Osteoblast (primary cell): Measurements from ENCODE around the gene TXNL4A. TPM values are rescaled to one million over a fixed set of nuclear protein-coding genes. Genes with fewer than 3 reads are reported as not detected.

Experiments used
- DNase-seq: peaks from one replicate; pipeline ENCODE4 v3.0.0; 2011; ENCODE audit warnings: low spot score, mixed read lengths; ENCODE audit not compliant: insufficient read length; ENCODE audit errors: missing footprints
- H2AFZ ChIP-seq: 2 replicates; pipeline ENCODE4 v1.6.0; 2011; ENCODE audit warnings: mild to moderate bottlenecking, low read length
- H3K27ac ChIP-seq: 2 replicates; pipeline ENCODE4 v1.5.1; 2011; ENCODE audit warnings: mild to moderate bottlenecking, low read depth, low read length, moderate library complexity
- H3K27me3 ChIP-seq: 2 replicates; pipeline ENCODE4 v1.6.0; 2012; ENCODE audit warnings: mild to moderate bottlenecking, control low read depth, inconsistent platforms, low read length, moderate library complexity; ENCODE audit not compliant: insufficient read depth
- H3K36me3 ChIP-seq: 2 replicates; pipeline ENCODE4 v1.5.1; 2011; ENCODE audit warnings: mild to moderate bottlenecking, low read length, control low read depth, moderate library complexity; ENCODE audit not compliant: insufficient read depth
- H3K4me1 ChIP-seq: 2 replicates; pipeline ENCODE4 v1.5.1; 2011; ENCODE audit warnings: mild to moderate bottlenecking, low read length, control low read depth, moderate library complexity; ENCODE audit not compliant: insufficient read depth
- H3K4me2 ChIP-seq: 2 replicates; pipeline ENCODE4 v1.6.0; 2011; ENCODE audit warnings: mild to moderate bottlenecking, low read length; ENCODE audit not compliant: insufficient read depth
- H3K4me3 ChIP-seq: fragments of 200-600 bp; sonication (generic); 3 replicates; pipeline ENCODE4 v1.5.1; 2012; ENCODE audit warnings: mild to moderate bottlenecking, low read length, inconsistent platforms; ENCODE audit not compliant: insufficient read depth
- H3K79me2 ChIP-seq: 2 replicates; pipeline ENCODE4 v1.6.0; 2012; ENCODE audit warnings: mild to moderate bottlenecking, low read length, control low read depth, inconsistent platforms; ENCODE audit not compliant: insufficient read depth
- H3K9me3 ChIP-seq: 2 replicates; pipeline ENCODE4 v1.5.1; 2011; ENCODE audit warnings: low read depth, low read length, control low read depth
- H4K20me1 ChIP-seq: 2 replicates; pipeline ENCODE4 v1.6.0; 2012; ENCODE audit warnings: mild to moderate bottlenecking, low read length, control low read depth; ENCODE audit not compliant: insufficient read depth
- CTCF ChIP-seq: IDR thresholded peaks from 2 replicates; pipeline ENCODE4 v1.5.1; 2011; ENCODE audit warnings: mild to moderate bottlenecking, low read depth, low read length, moderate library complexity; ENCODE audit errors: extremely low read depth
- total RNA-seq: library from RNA; depleted of rRNA; stranded (reverse); fragments of >200 nt; gene quantifications from 2 replicates; pipeline ENCODE4 v1.2.3, GENCODE V29; 2012

The TXNL4A gene
- total RNA-seq, 1 donor, result 54.6 TPM

GRCh38 chr18:79950515-79951341 is 37.6 kb downstream of the TXNL4A start:
- H3K36me3 ChIP-seq, result peaks cover 10% of the 10 kb centered on the region
- peak overlapping the region; percentile 85 for H3K4me3 ChIP-seq
- peak overlapping the region; percentile 84 for H3K4me2 ChIP-seq
- peaks cover 51% of the 10 kb centered on the region for H3K79me2 ChIP-seq
- H2AFZ ChIP-seq, result peak overlapping the region; percentile 14
- peaks cover 11% of the 10 kb centered on the region for H3K4me1 ChIP-seq
- no peaks in the 10 kb centered on the region for H3K9me3 ChIP-seq
- peak overlapping the region; percentile 58 for H3K27ac ChIP-seq
- no peaks in the 10 kb centered on the region for H3K27me3 ChIP-seq
- DNase-seq, result peak; percentile 90
- no peak for TF ChIP-seq CTCF
- H4K20me1 ChIP-seq, result peaks cover 40% of the 10 kb centered on the region

- H3K4me3 ChIP-seq, result peak overlapping the region; percentile 85
- no peak for DNase-seq
- peaks cover 10% of the 10 kb centered on the region for H3K36me3 ChIP-seq
- H2AFZ ChIP-seq, result peak overlapping the region; percentile 14
- no peaks in the 10 kb centered on the region for H3K9me3 ChIP-seq
- H3K4me1 ChIP-seq, result peaks cover 11% of the 10 kb centered on the region
- peaks cover 60% of the 10 kb centered on the region for H3K79me2 ChIP-seq
- peaks cover 48% of the 10 kb centered on the region for H4K20me1 ChIP-seq
- TF ChIP-seq CTCF, result no peak
- H3K27ac ChIP-seq, result peak overlapping the region; percentile 58
- no peaks in the 10 kb centered on the region for H3K27me3 ChIP-seq
- H3K4me2 ChIP-seq, result peak overlapping the region; percentile 84
Measured at GRCh38 chr18:79949697-79950487, 38.5 kb downstream of the TXNL4A start.

DNA sequence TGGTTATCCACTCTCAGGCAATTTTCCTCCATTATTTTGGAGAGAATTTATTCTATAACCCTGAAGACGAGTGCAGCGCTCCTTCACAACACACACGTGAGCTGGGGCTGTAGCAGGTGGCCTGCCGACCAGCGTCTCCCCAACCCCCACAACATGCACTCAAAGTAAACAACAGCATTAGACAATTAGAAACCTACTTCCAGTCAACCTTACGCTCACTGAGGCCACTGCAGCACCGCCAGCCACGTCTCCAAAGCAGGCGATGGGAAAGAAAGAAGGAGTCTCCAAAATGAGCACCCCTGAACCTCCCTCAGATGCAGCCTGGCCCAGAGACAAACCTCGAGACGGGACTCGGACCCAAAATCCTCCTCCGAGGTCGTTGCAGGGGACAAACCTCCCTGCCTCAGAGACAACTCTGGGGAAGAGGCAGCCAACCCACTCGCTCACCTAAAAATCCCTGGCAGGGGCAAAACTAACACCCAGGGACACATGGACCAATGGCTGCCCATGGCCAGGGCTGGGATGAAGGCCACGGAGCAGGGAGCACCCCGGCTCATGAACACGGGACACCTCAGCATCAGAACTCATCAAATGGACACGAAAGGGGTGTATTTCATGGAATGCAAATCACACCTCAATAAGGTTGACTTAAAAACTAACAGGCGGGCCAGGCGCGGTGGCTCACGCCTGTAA is 39.5 kb downstream of the TXNL4A start:
- Histone ChIP-seq H3K4me2 (no peak overlapping the region), H3K79me2 (peaks cover 70% of the 10 kb centered on the region), H3K36me3 (peaks cover 10% of the 10 kb centered on the region), H3K4me3 (no peak overlapping the region), H4K20me1 (peaks cover 50% of the 10 kb centered on the region), H3K4me1 (peaks cover 11% of the 10 kb centered on the region), H3K27ac (no peak overlapping the region), H3K9me3 (no peaks in the 10 kb centered on the region), H2AFZ (no peak overlapping the region), H3K27me3 (no peaks in the 10 kb centered on the region)
- no peak for DNase-seq
- no peak for TF ChIP-seq CTCF
